Inflammatory macrophage treated with lipopolysaccharide for 4 hours (primary cell): ENCODE data around the gene TEAD1.

Experiments
- DNase-seq: peaks from one replicate; pipeline ENCODE4 v3.0.0-alpha.2; 2020

Gene TEAD1

GRCh38 chr11:12715941-12716340, 41.7 kb downstream of the TEAD1 start:
- DNase-seq, result no peak

- no peak for DNase-seq
Measured at GRCh38 chr11:12716816-12717215, 42.6 kb downstream of the TEAD1 start.

GRCh38 chr11:12717851-12718291, 43.6 kb downstream of the TEAD1 start:
- no peak for DNase-seq

- DNase-seq, result no peak
Measured at GRCh38 chr11:12719221-12719620, 45.0 kb downstream of the TEAD1 start.

- no peak for DNase-seq
Measured at GRCh38 chr11:12721816-12722604, 47.8 kb downstream of the TEAD1 start.

GRCh38 chr11:12723421-12724300, 49.4 kb downstream of the TEAD1 start:
- no peak for DNase-seq

- DNase-seq, result no peak
Measured at GRCh38 chr11:12724301-12725054, 50.3 kb downstream of the TEAD1 start.

GRCh38 chr11:12725055-12725862, 51.0 kb downstream of the TEAD1 start:
- no peak for DNase-seq

- no peak for DNase-seq
Measured at GRCh38 chr11:12725863-12726682, 51.9 kb downstream of the TEAD1 start.

- DNase-seq, result no peak
Measured at GRCh38 chr11:12727563-12728211, 53.5 kb downstream of the TEAD1 start.

- no peak for DNase-seq
Measured at GRCh38 chr11:12728417-12728816, 54.2 kb downstream of the TEAD1 start.

- DNase-seq, result no peak
Measured at GRCh38 chr11:12729941-12730340, 55.7 kb downstream of the TEAD1 start.

GRCh38 chr11:12731841-12732336, 57.7 kb downstream of the TEAD1 start:
- DNase-seq, result no peak

- DNase-seq, result no peak
Measured at GRCh38 chr11:12733091-12733490, 58.9 kb downstream of the TEAD1 start.

GRCh38 chr11:12734625-12735024, 60.4 kb downstream of the TEAD1 start:
- DNase-seq, result no peak

GRCh38 chr11:12735262-12735661, 61.0 kb downstream of the TEAD1 start:
- DNase-seq, result no peak

- DNase-seq, result no peak
Measured at GRCh38 chr11:12737024-12737423, 62.8 kb downstream of the TEAD1 start.

- no peak for DNase-seq
Measured at GRCh38 chr11:12741671-12742216, 67.5 kb downstream of the TEAD1 start.

- DNase-seq, result no peak
Measured at GRCh38 chr11:12743834-12744449, 69.7 kb downstream of the TEAD1 start.
